ENCODE measurements around the gene HCN3.

HCN3 gene

GRCh38 chr1:155293086-155293749 lies 16.0 kb downstream of the HCN3 start:
- DNase-seq (ENCODE audit: low spot score) (no peak), ATAC-seq (ENCODE audit: low read depth) (no peak)
- H3K36me3 ChIP-seq (ENCODE audit: low read depth): no peaks in the 10 kb centered on the region
- peaks cover 7% of the 10 kb centered on the region for H3K27me3 ChIP-seq (ENCODE audit: insufficient read depth, poor library complexity, severe bottlenecking)
- no peak for TF ChIP-seq CTCF (IDR thresholded peaks at IDR 0.05; ENCODE audit: poor library complexity, severe bottlenecking)
- H3K9me3 ChIP-seq (ENCODE audit: severe bottlenecking): no peaks in the 10 kb centered on the region
- H3K4me1 ChIP-seq (ENCODE audit: insufficient read depth, poor library complexity, severe bottlenecking): no peaks in the 10 kb centered on the region
- no peak overlapping the region for H3K4me3 ChIP-seq (ENCODE audit: severe bottlenecking)
- no peak overlapping the region for H3K27ac ChIP-seq (ENCODE audit: poor library complexity, severe bottlenecking)

GRCh38 chr1:155294520-155295182 lies 17.4 kb downstream of the HCN3 start:
- Histone ChIP-seq H3K9me3 (ENCODE audit: severe bottlenecking) (no peaks in the 10 kb centered on the region), H3K4me1 (ENCODE audit: insufficient read depth, poor library complexity, severe bottlenecking) (no peaks in the 10 kb centered on the region), H3K36me3 (ENCODE audit: low read depth) (no peaks in the 10 kb centered on the region), H3K27me3 (ENCODE audit: insufficient read depth, poor library complexity, severe bottlenecking) (peaks cover 7% of the 10 kb centered on the region), H3K27ac (ENCODE audit: poor library complexity, severe bottlenecking) (no peak overlapping the region), H3K4me3 (ENCODE audit: severe bottlenecking) (no peak overlapping the region)
- ATAC-seq (ENCODE audit: low read depth): no peak
- DNase-seq (ENCODE audit: low spot score): no peak
- TF ChIP-seq CTCF (IDR thresholded peaks at IDR 0.05; ENCODE audit: poor library complexity, severe bottlenecking): no peak

GRCh38 chr1:155295183-155295941 lies 18.1 kb downstream of the HCN3 start:
- H3K27ac ChIP-seq (ENCODE audit: poor library complexity, severe bottlenecking): no peak overlapping the region
- DNase-seq (ENCODE audit: low spot score) (no peak), ATAC-seq (ENCODE audit: low read depth) (no peak; the same call in 2 of the 3 replicates)
- H3K4me1 ChIP-seq (ENCODE audit: insufficient read depth, poor library complexity, severe bottlenecking): no peaks in the 10 kb centered on the region
- no peak overlapping the region for H3K4me3 ChIP-seq (ENCODE audit: severe bottlenecking)
- H3K27me3 ChIP-seq (ENCODE audit: insufficient read depth, poor library complexity, severe bottlenecking): peaks cover 7% of the 10 kb centered on the region
- no peaks in the 10 kb centered on the region for H3K36me3 ChIP-seq (ENCODE audit: low read depth)
- no peaks in the 10 kb centered on the region for H3K9me3 ChIP-seq (ENCODE audit: severe bottlenecking)
- no peak for TF ChIP-seq CTCF (IDR thresholded peaks at IDR 0.05; ENCODE audit: poor library complexity, severe bottlenecking)

GRCh38 chr1:155295942-155296267 lies 18.6 kb downstream of the HCN3 start:
- H3K27me3 ChIP-seq (ENCODE audit: insufficient read depth, poor library complexity, severe bottlenecking): peaks cover 7% of the 10 kb centered on the region
- no peak for DNase-seq (ENCODE audit: low spot score)
- no peak overlapping the region for H3K4me3 ChIP-seq (ENCODE audit: severe bottlenecking)
- no peaks in the 10 kb centered on the region for H3K4me1 ChIP-seq (ENCODE audit: insufficient read depth, poor library complexity, severe bottlenecking)
- H3K36me3 ChIP-seq (ENCODE audit: low read depth): no peaks in the 10 kb centered on the region
- no peak; the same call in 2 of the 3 replicates for ATAC-seq (ENCODE audit: low read depth)
- no peaks in the 10 kb centered on the region for H3K9me3 ChIP-seq (ENCODE audit: severe bottlenecking)
- no peak for TF ChIP-seq CTCF (IDR thresholded peaks at IDR 0.05; ENCODE audit: poor library complexity, severe bottlenecking)
- no peak overlapping the region for H3K27ac ChIP-seq (ENCODE audit: poor library complexity, severe bottlenecking)

Data from RWPE2 (cell line).